NCI-H748 (cell line): ENCODE data around the gene NR2C1.

Experiments used
- DNase-seq: peaks from one replicate; lab custom pipeline; 2025; ENCODE audit not compliant: unreplicated experiment; lab: John Stamatoyannopoulos, UW

The NR2C1 gene

DNA sequence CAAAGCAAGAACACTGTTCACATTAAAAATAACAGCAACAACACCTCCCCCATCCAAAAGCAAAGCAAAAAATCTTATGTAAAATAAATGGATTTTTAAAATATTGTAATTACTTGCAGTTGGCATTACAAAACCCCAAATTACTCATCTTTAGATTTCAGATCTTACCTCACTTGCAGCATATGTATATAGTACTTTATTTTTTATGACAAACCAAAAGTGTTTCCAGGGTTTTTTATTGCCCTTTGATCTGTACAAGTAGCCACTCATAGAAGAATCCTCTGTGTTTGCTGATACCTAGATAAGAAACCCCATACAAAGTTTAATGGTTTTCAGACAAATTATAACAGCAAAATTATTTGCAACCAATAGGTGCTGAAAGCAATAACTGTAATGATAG, 12.2 kb upstream of the NR2C1 start:
- no peak for DNase-seq

DNA sequence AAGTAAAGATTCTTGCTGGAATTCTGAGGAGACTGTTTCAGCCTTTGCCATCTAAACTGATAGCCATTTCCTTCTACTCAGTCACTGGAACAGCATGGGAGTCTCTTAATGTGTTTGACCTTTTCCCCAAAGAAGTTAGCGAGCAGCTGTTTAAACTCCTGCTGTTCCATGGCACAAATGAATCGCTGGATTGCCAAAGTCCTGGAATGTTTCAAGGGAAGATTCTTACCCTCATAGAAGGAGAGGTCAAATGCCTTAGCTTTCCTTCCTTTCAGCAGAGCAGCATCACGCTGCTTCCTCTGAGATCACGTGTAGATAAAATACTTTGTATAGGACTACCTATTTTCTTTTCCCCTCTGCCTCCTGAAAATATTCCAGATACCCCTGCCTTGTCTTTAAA, 10.5 kb upstream of the NR2C1 start:
- no peak for DNase-seq

DNA sequence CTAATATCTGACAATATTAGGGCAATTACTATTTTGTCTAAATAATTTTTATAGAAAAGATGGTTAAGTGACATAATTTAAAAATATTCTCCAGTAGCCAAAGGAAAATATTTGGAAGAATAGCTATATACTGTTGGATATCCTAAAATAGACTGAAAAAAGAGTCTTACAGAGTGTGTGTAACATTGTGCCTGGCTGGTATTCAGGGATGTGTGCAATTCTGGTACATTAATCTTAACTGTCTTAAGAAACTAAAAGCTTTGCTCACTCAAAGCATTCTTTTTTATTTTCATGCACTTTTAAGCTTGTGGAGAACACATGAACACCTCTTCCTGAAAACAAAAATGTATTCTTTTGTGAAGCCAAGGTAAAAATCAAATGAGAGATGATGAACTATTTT, 10.1 kb upstream of the NR2C1 start:
- DNase-seq: no peak

DNA sequence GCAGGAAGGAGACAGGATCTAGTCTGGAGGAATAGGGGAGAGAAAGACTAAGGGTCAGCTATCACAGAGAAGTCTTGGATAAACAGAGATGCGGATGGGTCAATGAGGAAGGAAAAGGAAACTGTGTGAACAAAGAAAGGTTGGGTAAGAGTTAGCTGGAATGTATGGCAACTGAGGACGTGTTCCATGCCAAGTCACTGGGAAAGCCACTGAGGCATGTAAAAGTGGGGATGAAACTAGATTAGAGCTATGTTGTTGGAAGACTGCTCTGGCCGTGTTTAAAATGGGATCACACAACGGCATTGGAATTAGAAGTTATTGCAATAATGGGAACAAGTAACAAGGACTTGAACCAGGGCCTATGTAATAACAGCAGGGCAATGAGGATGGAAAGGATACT, 3.9 kb upstream of the NR2C1 start:
- no peak for DNase-seq

GRCh38 chr12:95074766-95075165, 1.3 kb upstream of the NR2C1 start:
- DNase-seq: no peak

DNA sequence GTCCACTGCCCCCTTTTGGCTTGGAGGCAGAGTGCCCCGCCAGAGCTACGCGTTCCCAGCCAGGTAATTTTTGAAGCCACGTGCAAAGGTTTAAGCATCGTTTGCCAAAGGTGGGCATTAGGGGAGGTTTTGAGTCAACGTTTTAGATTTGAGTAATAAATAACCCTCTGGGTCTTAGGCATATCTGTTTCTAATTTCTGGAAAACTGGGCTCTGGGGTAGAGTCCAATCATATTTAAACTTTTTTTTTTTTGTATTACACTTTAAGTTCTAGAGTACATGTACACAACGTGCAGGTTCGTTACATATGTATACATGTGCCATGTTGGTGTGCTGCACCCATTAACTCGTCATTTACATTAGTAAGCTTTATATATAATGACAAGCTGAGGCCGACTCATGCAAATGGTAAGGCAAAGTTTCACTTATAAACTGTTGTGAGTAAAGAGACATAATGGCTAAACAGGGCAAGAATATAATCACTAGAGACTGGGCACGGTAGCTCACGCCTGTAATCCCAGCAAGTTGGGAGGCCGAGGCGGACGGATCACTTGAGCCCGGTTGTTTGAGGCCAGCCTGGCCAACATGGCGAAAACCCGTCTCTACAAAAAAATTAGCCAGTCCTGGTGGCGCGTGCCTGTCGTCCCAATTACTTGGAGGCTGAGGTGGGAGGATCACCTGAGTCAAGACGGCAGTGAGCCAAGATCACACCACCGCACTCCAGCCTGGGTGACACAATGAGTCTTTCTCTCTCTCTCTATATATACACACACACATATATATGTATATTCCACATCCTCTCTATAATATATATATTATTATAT, 491 bp upstream of the NR2C1 start:
- no peak for DNase-seq

- DNase-seq: no peak
Measured at GRCh38 chr12:95070378-95070777, 3.0 kb downstream of the NR2C1 start.

DNA sequence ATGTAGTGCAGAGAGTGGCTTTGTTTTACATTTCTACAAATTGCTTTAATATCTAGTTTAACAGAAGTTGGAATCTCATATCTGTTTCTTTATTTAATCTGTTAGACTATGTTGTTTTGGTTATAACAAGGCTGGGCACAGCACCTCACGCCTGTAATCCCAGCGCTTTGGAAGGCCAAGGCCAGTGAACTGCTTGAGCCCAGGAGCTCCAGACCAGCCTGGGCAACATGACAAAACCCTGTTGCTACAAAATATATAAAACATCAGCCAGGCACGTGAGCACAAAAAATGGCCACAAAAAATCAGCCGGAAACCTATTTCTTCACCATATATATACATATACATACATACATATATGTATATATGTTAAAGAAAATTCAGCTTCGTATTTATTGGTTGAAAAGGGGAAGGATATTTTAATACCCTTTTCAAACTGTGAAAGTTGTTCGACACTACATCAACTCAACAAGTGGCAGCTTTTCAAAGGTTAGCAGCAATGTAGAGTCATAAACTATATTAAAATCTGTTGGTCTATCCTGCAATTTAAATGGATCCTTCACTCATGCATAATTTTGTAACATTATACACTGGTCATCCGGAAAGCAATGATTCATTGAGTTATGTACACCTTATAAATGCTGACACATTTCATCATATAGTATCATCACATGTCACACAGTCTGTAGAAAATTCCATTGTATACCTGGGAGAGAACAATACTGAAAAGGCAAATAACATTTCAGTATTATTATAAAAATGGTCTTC, 7.1 kb downstream of the NR2C1 start:
- no peak for DNase-seq

DNA sequence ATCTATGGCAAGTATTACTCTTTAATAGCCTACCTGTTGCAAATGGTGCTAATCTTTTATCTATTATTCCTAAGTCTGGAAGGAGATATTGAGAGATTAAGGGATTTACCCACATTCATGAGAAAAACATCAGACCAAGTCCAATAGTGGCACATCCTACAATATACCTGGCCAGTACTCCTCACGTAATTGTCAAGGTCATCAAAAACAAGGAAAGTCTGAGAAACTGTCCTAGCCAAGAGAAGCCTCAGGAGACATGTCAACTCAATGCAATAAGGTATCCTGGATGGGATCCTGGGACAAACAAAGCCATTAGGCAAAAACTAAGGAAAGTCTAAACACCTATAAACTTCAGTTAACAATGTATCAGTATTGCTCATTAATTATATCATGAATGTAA, 12.5 kb downstream of the NR2C1 start:
- no peak for DNase-seq

DNA sequence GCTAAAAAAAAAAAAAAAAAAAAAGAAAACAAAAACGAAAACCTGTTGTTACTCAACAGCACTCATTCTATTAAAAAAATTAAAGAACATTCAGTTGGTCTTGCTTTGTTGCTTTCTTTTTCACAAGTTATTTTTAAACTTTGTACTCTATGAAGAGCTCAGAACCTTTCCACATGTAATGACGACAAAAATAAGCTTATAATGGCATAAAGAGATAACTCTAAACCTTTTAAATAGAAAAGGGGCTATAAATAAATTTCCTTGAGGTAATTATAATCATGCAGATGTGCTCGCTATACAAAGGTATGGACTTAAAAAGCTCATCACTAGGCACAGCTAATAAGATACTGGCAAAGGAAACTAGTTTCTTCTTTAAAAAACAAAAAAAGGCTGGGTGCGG, 13.4 kb downstream of the NR2C1 start:
- DNase-seq: no peak

GRCh38 chr12:95057424-95057823, 16.0 kb downstream of the NR2C1 start:
- DNase-seq: no peak

DNA sequence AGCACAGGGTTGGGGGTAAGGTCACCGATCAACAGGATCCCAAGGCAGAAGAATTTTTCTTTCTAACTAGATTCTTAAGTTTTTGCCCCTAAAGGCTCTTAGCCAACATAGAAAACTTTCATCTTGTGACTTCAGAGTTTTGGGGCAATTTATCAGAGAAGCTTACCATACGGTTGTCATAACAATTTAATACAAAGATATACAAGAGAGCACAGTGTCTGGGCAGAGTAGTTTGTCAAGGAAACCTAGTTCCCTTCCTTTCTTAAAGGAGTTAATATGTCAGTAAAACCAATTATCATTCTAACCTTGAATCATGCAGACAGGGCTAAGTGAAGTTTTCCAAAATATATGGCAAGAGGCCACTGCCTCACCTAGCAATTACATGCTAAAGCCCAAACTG, 18.4 kb downstream of the NR2C1 start:
- no peak for DNase-seq

DNA sequence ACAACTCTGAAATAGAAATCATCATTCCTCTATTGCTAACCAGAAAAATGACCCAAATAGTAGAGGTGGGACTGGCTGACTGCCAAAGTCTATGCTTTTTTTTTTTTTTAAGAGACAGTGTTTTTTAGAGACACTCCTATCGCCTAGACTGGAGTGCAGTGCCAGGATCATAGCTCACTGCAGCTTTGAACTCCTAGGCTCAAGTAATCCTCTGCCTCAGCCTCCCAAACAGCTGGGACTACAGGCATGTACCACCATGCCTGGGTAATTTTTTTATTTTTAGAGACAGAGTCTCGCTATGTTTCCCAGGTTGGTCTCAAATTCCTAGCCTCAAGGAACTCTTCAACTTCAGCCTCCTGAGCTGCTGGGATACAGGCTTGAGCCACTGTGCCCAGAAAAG, 19.2 kb downstream of the NR2C1 start:
- DNase-seq: no peak

GRCh38 chr12:95051241-95051640, 22.2 kb downstream of the NR2C1 start:
- DNase-seq: no peak

DNA sequence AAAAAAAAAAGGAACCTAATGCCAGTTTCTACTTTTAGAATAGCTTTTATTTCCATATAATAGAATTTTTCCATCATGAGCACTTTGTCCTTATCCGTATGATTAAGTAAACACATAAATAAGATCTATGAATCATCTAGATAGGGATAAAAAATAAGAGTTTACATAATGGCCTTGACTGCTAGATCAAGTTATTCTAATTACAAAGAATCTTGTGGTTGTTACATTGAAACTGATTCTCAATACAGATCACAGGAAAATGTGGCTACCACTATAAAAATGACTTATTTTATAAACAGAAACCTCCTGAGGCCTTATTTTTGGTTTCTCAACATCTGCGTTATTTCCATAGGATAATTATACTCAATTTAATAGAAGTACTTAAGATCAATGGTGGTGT, 35.5 kb downstream of the NR2C1 start:
- no peak for DNase-seq

GRCh38 chr12:95034750-95035149, 38.7 kb downstream of the NR2C1 start:
- DNase-seq: no peak

DNA sequence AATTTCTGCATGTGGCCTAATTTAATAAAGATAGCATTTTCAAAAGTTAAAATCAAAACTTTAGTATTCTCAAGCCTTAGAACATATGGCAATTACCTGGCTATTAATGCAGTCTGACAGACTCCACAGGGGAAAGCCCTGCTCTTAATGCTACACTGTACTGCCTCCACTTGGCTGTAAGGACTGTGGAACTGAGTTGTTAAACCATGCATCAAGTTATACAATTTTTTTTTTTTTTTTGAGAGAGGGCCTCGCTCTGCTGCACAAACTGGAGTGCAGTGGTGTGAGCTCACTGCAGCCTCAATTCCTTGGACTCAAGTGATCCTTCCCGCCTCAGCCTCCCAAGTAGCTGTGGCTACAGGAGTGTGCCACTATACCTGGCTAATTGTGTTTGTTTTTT, 50.9 kb downstream of the NR2C1 start:
- DNase-seq: no peak

DNA sequence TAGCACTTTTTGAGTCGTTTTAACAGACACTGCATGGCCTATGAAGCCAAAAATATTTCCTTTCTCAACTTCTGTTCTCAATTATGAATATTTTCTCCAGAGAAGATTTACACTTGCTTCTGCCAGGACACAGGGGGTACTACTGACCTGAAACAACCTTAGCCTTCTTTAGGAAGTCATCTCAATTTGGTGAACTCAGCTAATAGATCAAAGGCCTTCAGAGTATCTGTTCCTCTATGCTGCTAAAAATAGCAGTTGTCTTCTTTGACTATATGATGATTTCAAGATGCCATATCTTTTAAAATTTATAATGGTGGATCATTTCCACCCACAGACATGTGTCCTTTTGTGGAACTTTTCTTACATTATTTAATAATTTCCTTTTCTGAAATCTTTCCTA, 55.9 kb downstream of the NR2C1 start:
- DNase-seq: no peak

DNA sequence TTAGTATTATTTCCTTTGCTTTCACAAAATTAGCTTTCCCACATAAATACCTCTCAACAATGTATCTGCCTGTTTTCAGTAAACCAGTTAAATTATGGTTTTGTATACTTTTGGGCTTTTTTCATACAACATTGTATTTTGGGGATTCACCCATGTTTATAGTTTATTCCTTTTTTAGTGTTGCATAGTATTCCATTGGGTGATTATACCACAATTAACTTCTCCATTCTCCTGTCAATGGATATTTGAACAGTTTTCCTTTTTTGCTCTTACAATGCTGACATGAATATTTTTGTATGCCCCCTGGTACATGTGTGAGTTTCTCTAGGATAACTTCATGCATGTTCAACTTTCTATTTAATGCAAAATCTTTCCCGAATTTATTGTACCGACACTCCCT, 57.3 kb downstream of the NR2C1 start:
- DNase-seq: no peak

DNA sequence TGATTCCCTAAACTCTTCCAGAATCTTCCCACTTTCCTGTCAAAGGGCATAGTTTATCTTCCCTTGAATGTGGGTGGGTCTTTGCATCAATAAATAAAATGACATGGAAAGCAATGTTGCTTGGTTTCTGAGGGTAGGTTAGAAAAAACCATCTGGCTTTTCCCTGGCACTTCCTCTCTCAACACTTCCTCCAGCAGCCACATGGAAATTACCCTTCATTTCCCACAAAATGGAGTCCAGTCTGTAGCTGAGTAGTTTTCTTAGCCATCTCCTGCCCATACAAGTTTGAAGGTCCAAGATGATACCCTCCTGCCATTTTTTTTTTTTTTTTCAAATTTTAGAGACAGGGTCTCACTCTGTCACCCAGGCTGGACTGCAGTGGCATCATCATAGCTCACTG, 58.9 kb downstream of the NR2C1 start:
- no peak for DNase-seq

DNA sequence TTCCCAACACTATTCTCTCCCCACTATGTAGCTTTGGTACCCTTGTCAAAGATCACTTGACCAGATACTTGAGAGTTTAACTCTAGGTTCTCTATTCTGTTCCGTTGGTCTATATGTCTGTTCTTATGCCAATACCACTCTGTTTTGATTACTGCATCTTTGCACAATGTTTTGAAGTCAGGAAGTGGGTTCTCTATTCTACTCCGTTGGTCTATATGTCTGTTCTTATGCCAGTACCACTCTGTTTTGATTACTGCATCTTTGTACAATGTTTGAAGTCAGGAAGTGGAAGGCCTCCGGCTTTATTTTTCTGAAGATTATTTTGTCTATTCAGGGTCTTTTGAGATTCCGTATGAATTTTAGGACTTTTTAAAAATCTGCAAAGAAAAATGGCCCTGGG, 67.2 kb downstream of the NR2C1 start:
- no peak for DNase-seq

- no peak for DNase-seq
Measured at GRCh38 chr12:95004610-95005009, 68.8 kb downstream of the NR2C1 start.

DNA sequence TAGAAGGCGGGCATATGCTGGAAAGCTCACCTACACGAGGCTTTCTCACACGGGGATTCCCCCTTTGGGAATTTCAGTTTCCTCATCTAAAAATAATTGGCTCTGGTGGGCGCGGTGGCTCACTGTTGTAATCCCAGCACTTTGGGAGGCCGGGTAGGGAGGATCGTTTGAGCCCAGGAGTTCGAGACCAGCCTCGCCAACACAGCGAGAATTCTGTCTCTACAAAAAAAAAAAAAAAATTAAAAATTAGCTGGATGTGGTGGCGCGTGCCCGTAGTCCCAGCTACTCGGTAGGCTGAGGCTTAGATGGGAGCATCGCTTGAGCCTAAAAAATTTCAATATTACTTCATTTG, 69.5 kb downstream of the NR2C1 start:
- DNase-seq: no peak
